Coronary artery (tissue), 2 donors: ENCODE data around the gene NELL2.

Experiments
- DNase-seq: peaks from one replicate; pipeline ENCODE4 v3.0.0-alpha.2; 2017; ENCODE audit warnings: low spot score
- H3K27ac ChIP-seq, 2 donors: fragments of 200-600 bp; sonication (generic); one replicate each; pipeline ENCODE4 v1.5.1; 2016 to 2019
- H3K4me3 ChIP-seq: fragments of 200-600 bp; sonication (generic); 2 replicates; pipeline ENCODE4 v1.5.1; 2016; ENCODE audit warnings: mild to moderate bottlenecking, moderate library complexity
- TF ChIP-seq, protein P1 (sequence below): fragments of 200-600 bp; sonication (generic); IDR thresholded peaks from one replicate; pipeline ENCODE4 v1.5.1; 2019; ENCODE audit warnings: antibody characterized with exemption

NELL2 gene

DNA sequence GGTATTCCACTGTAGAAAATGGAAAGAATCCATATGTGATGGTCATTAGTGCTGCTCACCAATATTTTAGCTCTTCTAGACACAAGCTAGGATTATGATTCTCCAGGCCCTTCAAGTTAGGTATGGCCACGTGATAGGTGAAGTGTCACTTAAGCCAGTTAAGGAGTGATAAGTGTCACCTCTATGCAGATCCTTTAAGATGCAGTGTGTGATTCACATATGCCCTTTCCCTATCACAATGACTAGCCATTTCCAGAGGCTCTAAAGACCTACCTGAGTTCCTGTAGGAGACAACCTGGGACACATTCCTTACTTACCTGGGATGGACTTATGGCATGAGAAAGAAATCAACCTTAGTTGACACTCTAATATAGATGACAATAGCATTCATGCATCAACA lies 343.2 kb downstream of the NELL2 start:
- TF ChIP-seq, protein P1, sequence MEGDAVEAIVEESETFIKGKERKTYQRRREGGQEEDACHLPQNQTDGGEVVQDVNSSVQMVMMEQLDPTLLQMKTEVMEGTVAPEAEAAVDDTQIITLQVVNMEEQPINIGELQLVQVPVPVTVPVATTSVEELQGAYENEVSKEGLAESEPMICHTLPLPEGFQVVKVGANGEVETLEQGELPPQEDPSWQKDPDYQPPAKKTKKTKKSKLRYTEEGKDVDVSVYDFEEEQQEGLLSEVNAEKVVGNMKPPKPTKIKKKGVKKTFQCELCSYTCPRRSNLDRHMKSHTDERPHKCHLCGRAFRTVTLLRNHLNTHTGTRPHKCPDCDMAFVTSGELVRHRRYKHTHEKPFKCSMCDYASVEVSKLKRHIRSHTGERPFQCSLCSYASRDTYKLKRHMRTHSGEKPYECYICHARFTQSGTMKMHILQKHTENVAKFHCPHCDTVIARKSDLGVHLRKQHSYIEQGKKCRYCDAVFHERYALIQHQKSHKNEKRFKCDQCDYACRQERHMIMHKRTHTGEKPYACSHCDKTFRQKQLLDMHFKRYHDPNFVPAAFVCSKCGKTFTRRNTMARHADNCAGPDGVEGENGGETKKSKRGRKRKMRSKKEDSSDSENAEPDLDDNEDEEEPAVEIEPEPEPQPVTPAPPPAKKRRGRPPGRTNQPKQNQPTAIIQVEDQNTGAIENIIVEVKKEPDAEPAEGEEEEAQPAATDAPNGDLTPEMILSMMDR = no peak
- DNase-seq = no peak
- no peak overlapping the region for H3K4me3 ChIP-seq
- H3K27ac ChIP-seq = no peak overlapping the region

- DNase-seq = no peak
- H3K27ac ChIP-seq = no peak overlapping the region
Observed at GRCh38 chr12:44531320-44531971, 344.7 kb downstream of the NELL2 start.

GRCh38 chr12:44526655-44527182 lies 349.4 kb downstream of the NELL2 start:
- H3K4me3 ChIP-seq = no peak overlapping the region
- DNase-seq = no peak
- TF ChIP-seq, protein P1 = no peak
- no peak overlapping the region for H3K27ac ChIP-seq

More at GRCh38 chr12:44531320-44531971, 344.7 kb downstream of the NELL2 start:
- TF ChIP-seq, protein P1 = no peak
- H3K4me3 ChIP-seq = no peak overlapping the region

DNA sequence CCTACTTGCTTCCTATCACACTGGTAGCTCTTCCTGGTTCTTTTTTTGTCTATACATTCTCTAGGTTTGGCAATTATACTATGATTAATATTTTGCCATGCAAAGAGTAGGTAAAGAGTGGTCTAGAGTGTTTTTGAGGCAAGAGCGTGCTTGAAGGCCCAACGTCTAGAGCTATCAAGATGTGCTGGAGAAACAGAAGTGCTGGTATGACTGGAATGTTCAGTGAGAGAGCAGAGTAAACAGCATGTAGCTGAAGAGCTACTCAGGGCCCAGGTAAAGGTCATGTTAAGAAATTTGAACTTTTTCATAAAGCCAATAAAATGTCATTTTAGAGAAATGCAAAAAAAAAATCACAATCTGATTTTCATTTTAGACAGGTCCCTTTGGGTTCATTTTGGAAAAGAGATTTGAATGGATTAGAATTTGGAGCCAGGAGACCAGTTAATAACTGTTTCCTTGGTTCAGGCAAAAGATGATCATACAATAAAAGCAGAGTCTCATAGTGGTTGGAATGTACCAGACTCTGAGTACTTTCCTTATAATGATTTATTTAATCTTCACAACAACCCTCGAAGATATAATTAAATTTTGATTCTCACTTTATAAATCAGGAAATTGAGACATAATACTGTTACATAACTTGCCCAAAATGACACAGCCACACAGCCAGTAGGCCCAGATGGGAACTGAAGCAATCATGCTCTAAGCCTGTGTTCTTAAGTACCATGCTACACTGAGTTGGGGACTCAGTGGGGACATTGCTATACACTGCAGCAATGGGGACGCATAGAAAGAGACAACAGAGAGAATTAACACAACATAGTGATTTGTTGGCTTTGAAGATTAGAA lies 350.1 kb downstream of the NELL2 start:
- Histone ChIP-seq H3K27ac (no peak overlapping the region), H3K4me3 (no peak overlapping the region)
- DNase-seq = no peak
- TF ChIP-seq, protein P1 = no peak

- Histone ChIP-seq H3K27ac (no peak overlapping the region), H3K4me3 (no peak overlapping the region)
- no peak for DNase-seq
- TF ChIP-seq, protein P1 = no peak
Observed at GRCh38 chr12:44523828-44524227, 352.3 kb downstream of the NELL2 start.

DNA sequence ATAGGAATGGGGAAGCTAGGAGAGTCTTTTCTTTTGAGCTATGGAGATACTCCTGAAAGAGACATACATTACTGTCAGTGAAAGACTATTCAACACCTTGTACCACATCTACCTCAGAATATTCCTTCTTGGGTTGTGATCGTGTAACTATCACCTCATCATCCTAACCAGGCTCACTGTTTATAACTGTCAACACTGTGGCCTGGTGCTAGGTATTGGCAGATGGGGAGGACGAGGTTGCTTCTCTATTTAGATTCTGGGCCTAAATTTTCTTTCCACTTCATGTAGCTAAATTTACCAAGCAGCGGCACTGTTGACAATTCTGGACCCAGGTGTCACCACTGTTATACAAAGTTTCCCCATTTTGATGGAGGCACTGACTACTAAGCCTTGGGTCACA lies 354.4 kb downstream of the NELL2 start:
- no peak overlapping the region for H3K4me3 ChIP-seq
- DNase-seq = no peak
- TF ChIP-seq, protein P1 = no peak
- H3K27ac ChIP-seq = no peak overlapping the region
